Upper lobe of left lung (tissue), 4 donors: ENCODE results near the gene SMAP2.

Experiments used
- POLR2A ChIP-seq, 4 donors: fragments of 450-650 bp; IDR thresholded peaks; one replicate each; pipeline ENCODE4 v1.5.1; 2016 to 2017; ENCODE audit warnings: antibody characterized with exemption in 4 of 4, mild to moderate bottlenecking in 2 of 4
- TF ChIP-seq, protein P1 (sequence below), 6 experiments: fragments of 450-650 bp in 4 of 6; fragments of 200-600 bp in 2 of 6; sonication (generic) in 2 of 6; IDR thresholded peaks; one replicate each; pipeline ENCODE4 v1.5.1; 2016 to 2019; ENCODE audit warnings: antibody characterized with exemption in 6 of 6

GRCh38 chr1:40391688-40392145 lies 18.2 kb downstream of the SMAP2 start:
- TF ChIP-seq, protein P1, sequence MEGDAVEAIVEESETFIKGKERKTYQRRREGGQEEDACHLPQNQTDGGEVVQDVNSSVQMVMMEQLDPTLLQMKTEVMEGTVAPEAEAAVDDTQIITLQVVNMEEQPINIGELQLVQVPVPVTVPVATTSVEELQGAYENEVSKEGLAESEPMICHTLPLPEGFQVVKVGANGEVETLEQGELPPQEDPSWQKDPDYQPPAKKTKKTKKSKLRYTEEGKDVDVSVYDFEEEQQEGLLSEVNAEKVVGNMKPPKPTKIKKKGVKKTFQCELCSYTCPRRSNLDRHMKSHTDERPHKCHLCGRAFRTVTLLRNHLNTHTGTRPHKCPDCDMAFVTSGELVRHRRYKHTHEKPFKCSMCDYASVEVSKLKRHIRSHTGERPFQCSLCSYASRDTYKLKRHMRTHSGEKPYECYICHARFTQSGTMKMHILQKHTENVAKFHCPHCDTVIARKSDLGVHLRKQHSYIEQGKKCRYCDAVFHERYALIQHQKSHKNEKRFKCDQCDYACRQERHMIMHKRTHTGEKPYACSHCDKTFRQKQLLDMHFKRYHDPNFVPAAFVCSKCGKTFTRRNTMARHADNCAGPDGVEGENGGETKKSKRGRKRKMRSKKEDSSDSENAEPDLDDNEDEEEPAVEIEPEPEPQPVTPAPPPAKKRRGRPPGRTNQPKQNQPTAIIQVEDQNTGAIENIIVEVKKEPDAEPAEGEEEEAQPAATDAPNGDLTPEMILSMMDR (IDR thresholded peaks at IDR 0.05), result no peak
- TF ChIP-seq POLR2A (IDR thresholded peaks at IDR 0.05), result peak in 1 of 4 donors; percentile 23
